NCI-H1105 treated with DMSO at 0.1 percent for 48 hours (cell line): Measurements from ENCODE around the gene PLCG1.

Experiments
- DNase-seq: peaks from one replicate; lab custom pipeline; 2025; lab: John Stamatoyannopoulos, UW

The PLCG1 gene

GRCh38 chr20:41214666-41215065 is 77.3 kb downstream of the PLCG1 start:
- DNase-seq: no peak

DNA sequence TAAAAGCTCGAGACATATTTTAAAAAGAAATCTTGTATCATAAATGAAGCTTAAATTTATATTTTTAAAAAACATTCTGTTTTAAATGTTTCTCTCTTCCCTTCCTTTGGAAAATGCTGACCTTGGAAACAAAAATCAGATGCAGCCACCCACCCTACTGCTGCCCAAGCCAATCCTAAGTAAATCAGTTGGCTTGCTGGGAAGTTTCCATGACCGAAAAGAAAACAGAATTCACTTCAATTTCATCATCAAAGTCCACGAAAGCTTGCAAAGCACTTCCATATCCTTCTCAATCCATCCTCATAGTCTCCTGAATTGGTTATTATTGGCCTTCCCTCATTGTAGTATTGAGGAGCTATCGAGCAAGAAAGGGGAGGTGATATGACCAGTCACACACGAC is 80.1 kb downstream of the PLCG1 start:
- no peak for DNase-seq

GRCh38 chr20:41218466-41218865 is 81.1 kb downstream of the PLCG1 start:
- no peak for DNase-seq

GRCh38 chr20:41219824-41220223 is 82.5 kb downstream of the PLCG1 start:
- DNase-seq: no peak

- DNase-seq: no peak
These were observed 84.4 kb downstream of the PLCG1 start for GRCh38 chr20:41221614-41222218.

DNA sequence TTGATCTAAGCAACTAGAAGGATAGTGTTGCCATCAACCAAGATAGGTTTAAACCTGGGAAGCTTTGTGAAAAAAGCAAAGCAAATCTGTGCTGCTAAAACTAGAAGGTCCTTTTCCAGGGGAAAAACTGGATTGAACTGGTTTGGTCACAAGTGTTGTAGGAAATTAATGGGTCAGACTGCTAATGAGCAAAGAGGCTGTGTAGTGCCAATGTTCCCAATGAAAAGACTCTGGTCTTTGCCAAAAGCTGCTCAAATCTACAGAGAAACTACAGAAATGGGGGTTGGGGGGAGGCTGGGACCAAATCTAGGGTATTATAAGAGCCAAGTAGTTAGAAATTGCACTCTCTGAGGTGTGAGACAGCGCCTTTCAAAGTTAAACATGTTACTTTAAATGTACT is 85.0 kb downstream of the PLCG1 start:
- no peak for DNase-seq

DNA sequence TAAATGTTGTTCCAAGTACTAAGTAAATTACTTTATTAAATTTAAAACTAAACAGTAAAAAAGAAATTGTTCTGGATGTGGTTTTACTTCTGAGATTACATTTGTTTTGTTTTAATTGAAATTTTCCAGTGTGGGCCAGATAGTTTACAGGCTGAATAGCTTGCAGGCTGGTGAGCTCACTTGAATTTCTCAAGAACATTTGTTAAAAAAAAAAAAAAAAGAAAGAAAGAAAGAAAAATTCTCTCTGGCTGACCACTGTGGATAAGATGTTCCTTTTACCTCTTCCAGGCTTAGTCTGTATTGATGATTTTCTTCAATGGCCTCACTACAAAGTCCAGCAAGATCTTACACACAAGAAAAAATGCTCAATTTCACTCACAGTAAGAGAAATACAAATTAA is 85.4 kb downstream of the PLCG1 start:
- DNase-seq: no peak

GRCh38 chr20:41223112-41223511 is 85.8 kb downstream of the PLCG1 start:
- DNase-seq: no peak

DNA sequence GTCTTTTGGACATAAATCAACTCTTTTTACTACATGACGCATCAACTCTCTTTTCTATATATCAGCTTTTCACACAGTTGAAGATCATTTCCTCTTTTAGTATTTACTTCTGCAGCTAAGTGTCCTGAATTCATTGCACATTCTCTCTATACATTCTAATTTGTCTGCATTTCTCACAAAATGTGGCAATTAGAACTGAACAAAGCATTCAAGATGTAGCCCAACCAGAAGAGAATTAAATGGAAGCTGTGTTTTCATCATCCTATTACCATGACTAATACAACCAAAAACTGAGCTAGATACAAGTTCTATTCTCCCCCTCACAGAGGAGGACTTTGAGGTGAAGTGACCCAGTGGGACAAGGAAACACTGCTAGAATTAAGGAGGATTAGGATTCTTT is 86.9 kb downstream of the PLCG1 start:
- no peak for DNase-seq

GRCh38 chr20:41225091-41225490 is 87.7 kb downstream of the PLCG1 start:
- no peak for DNase-seq

DNA sequence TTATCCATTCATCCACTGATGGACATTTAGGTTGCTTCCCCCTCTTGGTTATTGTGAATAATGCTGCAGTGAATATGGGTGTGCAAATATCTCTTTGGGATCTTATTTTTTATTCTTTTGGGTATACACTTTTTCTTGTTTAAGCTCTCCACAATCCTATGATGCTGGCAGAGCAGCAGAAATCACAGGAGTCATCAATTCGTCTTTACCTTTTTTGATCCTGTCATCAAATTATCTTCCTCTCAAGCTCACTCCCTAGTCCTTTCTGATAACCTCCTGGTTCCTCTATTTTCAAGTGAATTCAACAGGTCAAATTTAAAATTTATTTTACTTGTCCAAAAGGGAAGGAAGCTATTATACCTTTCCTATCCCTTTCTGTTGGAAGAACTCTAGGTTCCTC is 89.1 kb downstream of the PLCG1 start:
- no peak for DNase-seq
